A549 (cell line): ENCODE measurements around the gene ZBED4. TPM values are rescaled to one million over a fixed set of nuclear protein-coding genes. Genes with fewer than 3 reads are reported as not detected.
"Not testable (repeated sequence)": the region's sequence is repeated elsewhere in the genome, so short reads cannot be mapped to it uniquely, and the experiment has no call there.

Experiments
- ATAC-seq, 2 experiments: fragments of 200-7000 bp in 1 of 2; fragments of >200 bp in 1 of 2; cut with Nextera tagmentation in 1 of 2; cut with Tn5 transposase in 1 of 2; 3 replicates each; pipeline versions ENCODE4 v1.8.0 to v1.9.1; 2018 to 2020; ENCODE audit warnings: mild to moderate bottlenecking in 1 of 2, moderate library complexity in 1 of 2
- CTCF ChIA-PET: fragments of 300-600 bp; sonication (Branson Sonifier 250); formaldehyde crosslinking; extraction: SDS; loops from one replicate; lab custom pipeline; 2021; ENCODE audit warnings: antibody characterized with exemption, inconsistent platforms; lab: Yijun Ruan, JAX
- POLR2A ChIA-PET: fragments of 350-600 bp; formaldehyde crosslinking; extraction: SDS; loops from one replicate; lab custom pipeline; 2021; ENCODE audit warnings: antibody characterized with exemption, inconsistent platforms; lab: Yijun Ruan, JAX
- DNase-seq, 2 experiments: peaks; one replicate each; pipeline versions ENCODE4 v3.0.0 to v3.0.0-alpha.2; 2011 to 2016; ENCODE audit warnings: low read depth in 1 of 2, low spot score in 1 of 2
- FAIRE-seq: peaks from 2 replicates; lab custom pipeline; 2011; peaks lifted over from hg19 to GRCh38; lab: Jason Lieb, UNC
- H3K27ac ChIP-seq, 2 experiments: fragments of >200 bp; sonication (Bioruptor Twin); formaldehyde crosslinking; 3 replicates each; pipeline ENCODE4 v1.5.1; 2016 to 2017
- H3K4me1 ChIP-seq: fragments of >200 bp; sonication (Bioruptor Twin); formaldehyde crosslinking; 3 replicates; pipeline ENCODE4 v1.6.1; 2016
- H3K4me2 ChIP-seq: fragments of >200 bp; sonication (Bioruptor Twin); formaldehyde crosslinking; 3 replicates; pipeline ENCODE4 v1.6.1; 2016
- H3K4me3 ChIP-seq: fragments of >200 bp; sonication (Bioruptor Twin); formaldehyde crosslinking; 3 replicates; pipeline ENCODE4 v1.5.1; 2016
- H3K9me3 ChIP-seq: fragments of >200 bp; sonication (Bioruptor Twin); formaldehyde crosslinking; 3 replicates; pipeline ENCODE4 v1.6.1; 2016
- BCL3 ChIP-seq: fragments of >200 bp; sonication (Bioruptor Twin); formaldehyde crosslinking; IDR thresholded peaks from 3 replicates; pipeline ENCODE4 v1.6.1; 2016
- CBX2 ChIP-seq: fragments of 200-600 bp; sonication (generic); IDR thresholded peaks from 2 replicates; pipeline ENCODE4 v1.6.1; 2016; ENCODE audit warnings: low read depth, mild to moderate bottlenecking, borderline replicate concordance
- CBX8 ChIP-seq: fragments of 200-600 bp; sonication (generic); IDR thresholded peaks from 2 replicates; pipeline ENCODE4 v1.6.1; 2016
- CEBPB ChIP-seq, 2 experiments: fragments of >200 bp in 1 of 2; sonication (Bioruptor Twin) in 1 of 2; formaldehyde crosslinking in 1 of 2; IDR thresholded peaks; 2 replicates each; pipeline ENCODE4 v1.6.1; 2012 to 2016
- CTCF ChIP-seq: fragments of >200 bp; sonication (Bioruptor Twin); formaldehyde crosslinking; IDR thresholded peaks from 3 replicates; pipeline ENCODE4 v1.5.1; 2016
- E2F6 ChIP-seq: IDR thresholded peaks from 2 replicates; pipeline ENCODE4 v1.6.1; 2012; ENCODE audit warnings: low read depth, borderline replicate concordance
- EHF ChIP-seq: fragments of 250-450 bp; sonication (Bioruptor Pico); IDR thresholded peaks from 2 replicates; pipeline ENCODE4 v1.5.0; 2020; ENCODE audit warnings: mild to moderate bottlenecking
- EHMT2 ChIP-seq: fragments of 200-600 bp; sonication (generic); IDR thresholded peaks from 2 replicates; pipeline ENCODE4 v1.6.1; 2016; ENCODE audit warnings: antibody characterized with exemption, low read depth, mild to moderate bottlenecking, moderate library complexity
- EP300 ChIP-seq, 2 experiments: fragments of >200 bp; sonication (Bioruptor Twin); formaldehyde crosslinking; IDR thresholded peaks; 2 replicates in 1 of 2; 3 replicates in 1 of 2; pipeline ENCODE4 v1.6.1; 2016 to 2017
- FOSB ChIP-seq: fragments of 250-450 bp; sonication (Bioruptor Pico); IDR thresholded peaks from 2 replicates; pipeline ENCODE4 v1.5.0; 2020; ENCODE audit warnings: mild to moderate bottlenecking, moderate library complexity
- HDAC2 ChIP-seq: fragments of 200-600 bp; sonication (generic); IDR thresholded peaks from 2 replicates; pipeline ENCODE4 v1.6.1; 2016
- HEYL ChIP-seq: fragments of 250-450 bp; sonication (Bioruptor Pico); IDR thresholded peaks from 2 replicates; pipeline ENCODE4 v1.8.0; 2021; ENCODE audit warnings: mild to moderate bottlenecking, moderate library complexity
- HOXA7 ChIP-seq: fragments of 250-450 bp; sonication (Bioruptor Pico); IDR thresholded peaks from 2 replicates; pipeline ENCODE4 v1.5.0; 2020; ENCODE audit warnings: mild to moderate bottlenecking, moderate library complexity
- JUNB ChIP-seq: fragments of >200 bp; sonication (Bioruptor Twin); formaldehyde crosslinking; IDR thresholded peaks from 2 replicates; pipeline ENCODE4 v1.6.1; 2016
- KDM1A ChIP-seq: fragments of 200-600 bp; sonication (generic); IDR thresholded peaks from 2 replicates; pipeline ENCODE4 v1.6.1; 2016; ENCODE audit warnings: low read depth, mild to moderate bottlenecking
- KDM5A ChIP-seq: fragments of 200-600 bp; sonication (generic); IDR thresholded peaks from 2 replicates; pipeline ENCODE4 v1.6.1; 2016; ENCODE audit warnings: antibody characterized with exemption, mild to moderate bottlenecking
- RARB ChIP-seq: fragments of 250-450 bp; sonication (Bioruptor Pico); IDR thresholded peaks from 2 replicates; pipeline ENCODE4 v1.8.0; 2021; ENCODE audit warnings: mild to moderate bottlenecking, moderate library complexity
- RNF2 ChIP-seq: fragments of 200-600 bp; sonication (generic); IDR thresholded peaks from 2 replicates; pipeline ENCODE4 v1.6.1; 2016; ENCODE audit warnings: low read depth, mild to moderate bottlenecking, antibody characterized with exemption, moderate library complexity, borderline replicate concordance
- SREBF2 ChIP-seq: fragments of 450-650 bp; IDR thresholded peaks from 2 replicates; pipeline ENCODE4 v1.6.1; 2014; ENCODE audit warnings: mild to moderate bottlenecking, moderate library complexity
- TFCP2L1 ChIP-seq: fragments of 250-450 bp; sonication (Bioruptor Pico); IDR thresholded peaks from 2 replicates; pipeline ENCODE4 v1.5.0; 2021; ENCODE audit warnings: mild to moderate bottlenecking
- TP53 ChIP-seq: fragments of 250-450 bp; sonication (Bioruptor Pico); IDR thresholded peaks from 2 replicates; pipeline ENCODE4 v1.5.0; 2021; ENCODE audit warnings: mild to moderate bottlenecking, moderate library complexity
- ZC3H11A ChIP-seq: fragments of 450-650 bp; IDR thresholded peaks from 2 replicates; pipeline ENCODE4 v1.6.1; 2014; ENCODE audit warnings: antibody characterized with exemption, mild to moderate bottlenecking
- WGBS: methylation state at CpG from one replicate; pipeline ENCODE4 v1.1.6; 2017; ENCODE audit errors: missing lambda C conversion rate; 5-methylcytosine and 5-hydroxymethylcytosine counted together
- polyA plus RNA-seq, 4 experiments: library from polyadenylated mRNA; depleted of rRNA in 3 of 4; stranded (reverse); fragments of >200 nt; fragmentation: RNase III in 1 of 4; extraction: RNeasy Plus Mini Kit Qiagen cat#74134 plus additional on column Dnase treatment in 1 of 4; gene quantifications; 2 replicates in 3 of 4; 3 replicates in 1 of 4; pipeline ENCODE4 v1.2.3, GENCODE V29; 2011 to 2017

ZBED4 gene
- polyA plus RNA-seq, 2 of the 4 experiments (the other 2 are of a cell fraction): 8.6 to 9.5 TPM

GRCh38 chr22:49817359-49817758 is 36.3 kb upstream of the ZBED4 start (continued):
- TF ChIP-seq BCL3: no peak
- TF ChIP-seq KDM1A: no peak
- TF ChIP-seq, all 56 proteins: peak for 0

- ATAC-seq: no peak
- POLR2A ChIA-PET: no interaction called here
Measured at GRCh38 chr22:49820984-49821383, 32.7 kb upstream of the ZBED4 start.

GRCh38 chr22:49821741-49822140 is 31.9 kb upstream of the ZBED4 start:
- ATAC-seq, DNase-seq, H3K4me2 ChIP-seq, H3K27ac ChIP-seq, H3K4me3 ChIP-seq, H3K9me3 ChIP-seq, CTCF ChIA-PET, FAIRE-seq, POLR2A ChIA-PET: not testable (repeated sequence)
- 86% methylated on average over 5 of the region's 11 CpGs for WGBS
- H3K4me1 ChIP-seq: peaks cover 18% of the 10 kb centered on the region

More at GRCh38 chr22:49820984-49821383, 32.7 kb upstream of the ZBED4 start:
- DNase-seq (no peak), FAIRE-seq (no peak)
- WGBS: 97% methylated on average over 7 of the region's 7 CpGs
- CTCF ChIA-PET: no interaction called here
- Histone ChIP-seq H3K27ac (no peak overlapping the region), H3K4me2 (no peak overlapping the region), H3K4me3 (no peak overlapping the region), H3K9me3 (no peaks in the 10 kb centered on the region), H3K4me1 (peaks cover 20% of the 10 kb centered on the region)
- TF ChIP-seq BCL3: no peak
- TF ChIP-seq FOSB (CRISPR knock-in tag): no peak
- no peak for TF ChIP-seq TP53
- TF ChIP-seq HDAC2: no peak
- TF ChIP-seq HOXA7 (CRISPR knock-in tag): no peak
- no peak for TF ChIP-seq EHF (CRISPR knock-in tag)
- TF ChIP-seq RNF2: no peak
- no peak for TF ChIP-seq EHMT2
- TF ChIP-seq, all 56 proteins: peak for 0

GRCh38 chr22:49823289-49824045 is 30.2 kb upstream of the ZBED4 start:
- CTCF ChIA-PET: no interaction called here
- DNase-seq: no peak
- POLR2A ChIA-PET: no interaction called here
- 96% methylated on average over 40 of the region's 53 CpGs for WGBS
- peaks cover 18% of the 10 kb centered on the region for H3K4me1 ChIP-seq
- H3K4me3 ChIP-seq: no peak overlapping the region
- no peak for ATAC-seq
- no peak for FAIRE-seq
- H3K9me3 ChIP-seq: no peaks in the 10 kb centered on the region
- TF ChIP-seq CBX8 (no peak), ZC3H11A (no peak), HDAC2 (no peak), CEBPB (IDR thresholded peaks at IDR 0.05) (no peak), CBX2 (no peak), HEYL (CRISPR knock-in tag) (no peak), SREBF2 (no peak), KDM5A (no peak), HOXA7 (CRISPR knock-in tag) (no peak), TFCP2L1 (CRISPR knock-in tag) (no peak), RARB (no peak), E2F6 (no peak), CTCF (no peak), JUNB (no peak), EP300 (IDR thresholded peaks at IDR 0.05) (no peak)
- no peak overlapping the region for H3K4me2 ChIP-seq
- no peak overlapping the region for H3K27ac ChIP-seq
